Prostate gland (tissue), 2 donors: ENCODE results near the gene CYP2D6. TPM values are rescaled to one million over a fixed set of nuclear protein-coding genes. Genes with fewer than 3 reads are reported as not detected.
"Not testable (repeated sequence)": the region's sequence is repeated elsewhere in the genome, so short reads cannot be mapped to it uniquely, and the experiment has no call there.

ENCODE experiments used
- DNase-seq: peaks from one replicate; pipeline ENCODE4 v3.0.0-alpha.2; 2019; ENCODE audit warnings: low spot score
- H3K27ac ChIP-seq, 2 donors: fragments of 200-600 bp; sonication (generic); 2 replicates each; pipeline ENCODE4 v1.5.1; 2017 to 2019
- H3K27me3 ChIP-seq: fragments of 200-600 bp; sonication (generic); replicated peaks from 2 replicates; pipeline ENCODE4 v1.5.1; 2019; ENCODE audit not compliant: insufficient read depth
- H3K36me3 ChIP-seq, 2 donors: fragments of 200-600 bp; sonication (generic); 1 replicate in 1 of 2; 2 replicates in 1 of 2; pipeline versions ENCODE4 v1.5.1 to v1.8.1; 2017 to 2019
- H3K4me1 ChIP-seq: fragments of 200-600 bp; sonication (generic); replicated peaks from 2 replicates; pipeline ENCODE4 v1.5.1; 2019
- H3K4me3 ChIP-seq, 2 donors: fragments of 200-600 bp; sonication (generic); 2 replicates each; pipeline ENCODE4 v1.5.1; 2017 to 2019
- H3K9me3 ChIP-seq: fragments of 200-600 bp; sonication (generic); 2 replicates; pipeline ENCODE4 v1.5.1; 2017
- CTCF ChIP-seq, 4 experiments: fragments of 200-600 bp in 2 of 4; fragments of 450-650 bp in 2 of 4; sonication (generic) in 2 of 4; IDR thresholded peaks; 1 replicate in 3 of 4; 2 replicates in 1 of 4; pipeline ENCODE4 v1.5.1; 2016 to 2019; ENCODE audit warnings: antibody characterized with exemption in 4 of 4, mild to moderate bottlenecking in 2 of 4, moderate library complexity in 2 of 4
- POLR2A ChIP-seq: fragments of 450-650 bp; IDR thresholded peaks from one replicate; pipeline ENCODE4 v1.6.1; 2016; ENCODE audit warnings: antibody characterized with exemption, mild to moderate bottlenecking
- POLR2AphosphoS5 ChIP-seq: sonication (generic); formaldehyde crosslinking; IDR thresholded peaks from one replicate; pipeline ENCODE4 v1.6.1; 2017; ENCODE audit warnings: antibody characterized with exemption
- WGBS: methylation state at CpG from one replicate; pipeline ENCODE4 v1.1.5; 2018; 5-methylcytosine and 5-hydroxymethylcytosine counted together
- intact Hi-C: fragments of 100-400 bp; cut with DNase I; formaldehyde crosslinking; loops from one replicate; pipeline ENCODE4 v1.14.2; 2022
- total RNA-seq, 2 donors: library from RNA; depleted of rRNA; stranded (reverse); fragments of >200 nt; gene quantifications; one replicate each; pipeline ENCODE4 v1.1.0, GENCODE V29; 2016

The CYP2D6 gene
- total RNA-seq: 1 to 10 TPM in 1 of 2 donors, under 1 TPM in 1; 0.73 to 5.2 TPM

GRCh38 chr22:42130639-42131431 is at the start of gene CYP2D6:
Gene CYP2D6, minus strand, starts transcription at chr22:42130810. Its CDS starts 19 bp downstream, at chr22:42130791.
- H3K36me3 ChIP-seq, H3K9me3 ChIP-seq, intact Hi-C loops, DNase-seq, H3K4me1 ChIP-seq, H3K27me3 ChIP-seq, H3K4me3 ChIP-seq, H3K27ac ChIP-seq: not testable (repeated sequence)
- 80% methylated on average over 13 of the region's 14 CpGs for WGBS

GRCh38 chr22:42179616-42180015 is 49.0 kb upstream of the CYP2D6 start:
- DNase-seq: no peak
- Histone ChIP-seq H3K4me1 (no peaks in the 10 kb centered on the region), H3K27ac (no peak overlapping the region), H3K36me3 (no peaks in the 10 kb centered on the region), H3K4me3 (no peak overlapping the region), H3K9me3 (no peaks in the 10 kb centered on the region), H3K27me3 (no peaks in the 10 kb centered on the region)
- WGBS: 81% methylated on average over 6 of the region's 6 CpGs
- intact Hi-C loops: loop anchor here (10.0 kb wide), 1 partner anchor 85 kb away; no protein-coding TSS in a partner anchor
- TF ChIP-seq CTCF (IDR thresholded peaks at IDR 0.05) (no peak), POLR2A (no peak), POLR2AphosphoS5 (no peak)

- H3K36me3 ChIP-seq: no peaks in the 10 kb centered on the region
- no peak for DNase-seq
- H3K27ac ChIP-seq: no peak overlapping the region
- no peaks in the 10 kb centered on the region for H3K4me1 ChIP-seq
- WGBS: 89% methylated on average over 2 of the region's 2 CpGs
- no peak overlapping the region for H3K4me3 ChIP-seq
- intact Hi-C loops: no loop called here
- TF ChIP-seq CTCF (IDR thresholded peaks at IDR 0.05) (no peak), POLR2AphosphoS5 (no peak), POLR2A (no peak)
- no peaks in the 10 kb centered on the region for H3K9me3 ChIP-seq
- H3K27me3 ChIP-seq: no peaks in the 10 kb centered on the region
These were observed 48.4 kb upstream of the CYP2D6 start for GRCh38 chr22:42178910-42179519.

- H3K9me3 ChIP-seq: no peaks in the 10 kb centered on the region
- no peak overlapping the region for H3K4me3 ChIP-seq
- H3K27ac ChIP-seq: no peak overlapping the region
- H3K4me1 ChIP-seq: no peaks in the 10 kb centered on the region
- intact Hi-C loops: no loop called here
- no peak for DNase-seq
- no peaks in the 10 kb centered on the region for H3K36me3 ChIP-seq
- no peaks in the 10 kb centered on the region for H3K27me3 ChIP-seq
- no peak for TF ChIP-seq CTCF (IDR thresholded peaks at IDR 0.05)
- TF ChIP-seq POLR2AphosphoS5: no peak
- TF ChIP-seq POLR2A: no peak
- 88% methylated on average over 5 of the region's 5 CpGs for WGBS
These were observed 47.3 kb upstream of the CYP2D6 start for GRCh38 chr22:42177891-42178336.

GRCh38 chr22:42176255-42176915 is 45.8 kb upstream of the CYP2D6 start:
- DNase-seq: no peak
- no peaks in the 10 kb centered on the region for H3K36me3 ChIP-seq
- H3K4me1 ChIP-seq: peaks cover 5% of the 10 kb centered on the region
- 82% methylated on average over 10 of the region's 10 CpGs for WGBS
- H3K4me3 ChIP-seq: no peak overlapping the region
- intact Hi-C loops: no loop called here
- no peaks in the 10 kb centered on the region for H3K9me3 ChIP-seq
- H3K27ac ChIP-seq: no peak overlapping the region
- TF ChIP-seq POLR2AphosphoS5 (no peak), POLR2A (no peak), CTCF (IDR thresholded peaks at IDR 0.05) (no peak)
- H3K27me3 ChIP-seq: no peaks in the 10 kb centered on the region
